GM12891 (cell line): Measurements from ENCODE around the gene USP14.

Source experiments
- PAX5 ChIP-seq: IDR thresholded peaks from 2 replicates; pipeline ENCODE4 v1.6.1; 2011; ENCODE audit warnings: low read length, moderate library complexity, mild to moderate bottlenecking; ENCODE audit not compliant: insufficient read depth, severe bottlenecking
- POLR2A ChIP-seq: IDR thresholded peaks from 2 replicates; pipeline ENCODE4 v1.6.1; 2011; ENCODE audit warnings: low read depth, low read length, control low read depth
- POLR2AphosphoS5 ChIP-seq: IDR thresholded peaks from 2 replicates; pipeline ENCODE4 v1.6.1; 2011; ENCODE audit warnings: low read depth, low read length, control low read depth
- SPI1 ChIP-seq: IDR thresholded peaks from 2 replicates; pipeline ENCODE4 v1.6.1; 2011; ENCODE audit warnings: low read depth, low read length, control low read depth
- TAF1 ChIP-seq: IDR thresholded peaks from 2 replicates; pipeline ENCODE4 v1.6.1; 2011; ENCODE audit warnings: low read depth, low read length, control low read depth

- no peak for TF ChIP-seq POLR2AphosphoS5
- TF ChIP-seq TAF1, result no peak
- TF ChIP-seq POLR2A, result no peak
- TF ChIP-seq PAX5, result no peak
- TF ChIP-seq SPI1, result no peak
Observed at GRCh38 chr18:217532-218336, 59.4 kb downstream of the USP14 start.
